HG03575 (cell line): Measurements from ENCODE around the gene ALG12.

Experiments used
- ATAC-seq: cut with Tn5 transposase; IDR thresholded peaks from one replicate; pipeline ENCODE4 v1.9.1; 2021; ENCODE audit not compliant: unreplicated experiment, insufficient number of reproducible peaks, low FRiP score; ENCODE audit errors: extremely low read depth

ALG12 gene

GRCh38 chr22:49901457-49901856 lies 16.8 kb downstream of the ALG12 start:
- no peak for ATAC-seq

- ATAC-seq = no peak
Observed at GRCh38 chr22:49900441-49901230, 17.6 kb downstream of the ALG12 start.

- no peak for ATAC-seq
Observed at GRCh38 chr22:49899530-49899929, 18.7 kb downstream of the ALG12 start.

- no peak for ATAC-seq
Observed at GRCh38 chr22:49897015-49897684, 21.1 kb downstream of the ALG12 start.

GRCh38 chr22:49896201-49896600 lies 22.0 kb downstream of the ALG12 start:
- ATAC-seq = no peak

- no peak for ATAC-seq
Observed at GRCh38 chr22:49894322-49895054, 23.8 kb downstream of the ALG12 start.

GRCh38 chr22:49893025-49893424 lies 25.2 kb downstream of the ALG12 start:
- no peak for ATAC-seq

- ATAC-seq = no peak
Observed at GRCh38 chr22:49892226-49892899, 25.9 kb downstream of the ALG12 start.

GRCh38 chr22:49889071-49889470 lies 29.2 kb downstream of the ALG12 start:
- ATAC-seq = no peak

- ATAC-seq = no peak
Observed at GRCh38 chr22:49887702-49888101, 30.5 kb downstream of the ALG12 start.

GRCh38 chr22:49887064-49887451 lies 31.2 kb downstream of the ALG12 start:
- ATAC-seq = no peak

GRCh38 chr22:49886346-49887063 lies 31.7 kb downstream of the ALG12 start:
- no peak for ATAC-seq

GRCh38 chr22:49885881-49886280 lies 32.4 kb downstream of the ALG12 start:
- no peak for ATAC-seq

GRCh38 chr22:49885281-49885680 lies 33.0 kb downstream of the ALG12 start:
- no peak for ATAC-seq

GRCh38 chr22:49884503-49885260 lies 33.6 kb downstream of the ALG12 start:
- ATAC-seq = no peak

GRCh38 chr22:49884075-49884474 lies 34.2 kb downstream of the ALG12 start:
- no peak for ATAC-seq

GRCh38 chr22:49883294-49883640 lies 35.0 kb downstream of the ALG12 start:
- no peak for ATAC-seq
